ENCODE results near the gene TENM3.

GRCh38 chr4:182306792-182307507 lies 63.7 kb downstream of the TENM3 start:
- TF ChIP-seq EP300 (IDR thresholded peaks at IDR 0.05; ENCODE audit: borderline replicate concordance in 1 of 2, low read depth in 1 of 2, low read length in 1 of 2) (no peak), EZH2phosphoT487 (IDR thresholded peaks at IDR 0.05; ENCODE audit: borderline replicate concordance, low read depth) (no peak), REST (IDR thresholded peaks at IDR 0.05; ENCODE audit: low read depth, low read length) (no peak), CTCF (IDR thresholded peaks at IDR 0.05) (peak; percentile 52), TAF1 (IDR thresholded peaks at IDR 0.05; ENCODE audit: borderline replicate concordance, low read depth, low read length) (no peak), POLR2AphosphoS5 (IDR thresholded peaks at IDR 0.05; ENCODE audit: low read depth, low read length) (no peak)
